ENCODE data around the gene MAP3K20. TPM values are rescaled to one million over a fixed set of nuclear protein-coding genes. Genes with fewer than 3 reads are reported as not detected.
"Not testable (repeated sequence)": the region's sequence is repeated elsewhere in the genome, so short reads cannot be mapped to it uniquely, and the experiment has no call there.

MAP3K20 gene
- total RNA-seq, 1 donor: 35.3 TPM

GRCh38 chr2:173272849-173273248 lies 197.2 kb downstream of the MAP3K20 start:
- no peak overlapping the region for H3K4me3 ChIP-seq (ENCODE audit: low read length)

GRCh38 chr2:173278794-173279526 lies 203.3 kb downstream of the MAP3K20 start:
- H3K4me3 ChIP-seq (ENCODE audit: low read length): no peak overlapping the region
- H3K4me1 ChIP-seq (ENCODE audit: insufficient read depth, low read length): no peaks in the 10 kb centered on the region
- peaks cover 3% of the 10 kb centered on the region for H3K27me3 ChIP-seq (ENCODE audit: insufficient read depth, low read length)
- no peaks in the 10 kb centered on the region for H3K9me3 ChIP-seq (ENCODE audit: low read depth, low read length)

More at GRCh38 chr2:173272849-173273248, 197.2 kb downstream of the MAP3K20 start:
- Histone ChIP-seq H3K4me1 (ENCODE audit: insufficient read depth, low read length) (no peaks in the 10 kb centered on the region), H3K27me3 (ENCODE audit: insufficient read depth, low read length) (peaks cover 3% of the 10 kb centered on the region), H3K9me3 (ENCODE audit: low read depth, low read length) (no peaks in the 10 kb centered on the region)

GRCh38 chr2:173279527-173279868 lies 203.9 kb downstream of the MAP3K20 start:
- H3K4me3 ChIP-seq (ENCODE audit: low read length): no peak overlapping the region
- H3K4me1 ChIP-seq (ENCODE audit: insufficient read depth, low read length): no peaks in the 10 kb centered on the region
- no peaks in the 10 kb centered on the region for H3K9me3 ChIP-seq (ENCODE audit: low read depth, low read length)
- H3K27me3 ChIP-seq (ENCODE audit: insufficient read depth, low read length): peaks cover 3% of the 10 kb centered on the region

- H3K27me3 ChIP-seq (ENCODE audit: insufficient read depth, low read length): peaks cover 3% of the 10 kb centered on the region
- H3K4me1 ChIP-seq (ENCODE audit: insufficient read depth, low read length): no peaks in the 10 kb centered on the region
- no peaks in the 10 kb centered on the region for H3K9me3 ChIP-seq (ENCODE audit: low read depth, low read length)
- no peak overlapping the region for H3K4me3 ChIP-seq (ENCODE audit: low read length)
These were observed 205.2 kb downstream of the MAP3K20 start for GRCh38 chr2:173280853-173281252.

- not testable (repeated sequence) for H3K4me1 ChIP-seq (ENCODE audit: insufficient read depth, low read length); H3K27me3 ChIP-seq (ENCODE audit: insufficient read depth, low read length); H3K4me3 ChIP-seq (ENCODE audit: low read length); H3K9me3 ChIP-seq (ENCODE audit: low read depth, low read length)
These were observed 206.3 kb downstream of the MAP3K20 start for GRCh38 chr2:173281898-173282297.

- Histone ChIP-seq H3K9me3 (ENCODE audit: low read depth, low read length) (no peaks in the 10 kb centered on the region), H3K4me3 (ENCODE audit: low read length) (no peak overlapping the region), H3K4me1 (ENCODE audit: insufficient read depth, low read length) (no peaks in the 10 kb centered on the region), H3K27me3 (ENCODE audit: insufficient read depth, low read length) (peaks cover 3% of the 10 kb centered on the region)
These were observed 207.3 kb downstream of the MAP3K20 start for GRCh38 chr2:173282795-173283545.

GRCh38 chr2:173286153-173286809 lies 210.6 kb downstream of the MAP3K20 start:
- H3K4me3 ChIP-seq (ENCODE audit: low read length): no peak overlapping the region
- no peaks in the 10 kb centered on the region for H3K4me1 ChIP-seq (ENCODE audit: insufficient read depth, low read length)
- no peaks in the 10 kb centered on the region for H3K9me3 ChIP-seq (ENCODE audit: low read depth, low read length)
- H3K27me3 ChIP-seq (ENCODE audit: insufficient read depth, low read length): no peaks in the 10 kb centered on the region

- Histone ChIP-seq H3K9me3 (ENCODE audit: low read depth, low read length) (no peaks in the 10 kb centered on the region), H3K27me3 (ENCODE audit: insufficient read depth, low read length) (no peaks in the 10 kb centered on the region), H3K4me3 (ENCODE audit: low read length) (no peak overlapping the region), H3K4me1 (ENCODE audit: insufficient read depth, low read length) (no peaks in the 10 kb centered on the region)
These were observed 211.9 kb downstream of the MAP3K20 start for GRCh38 chr2:173287594-173287993.

GRCh38 chr2:173288561-173288960 lies 212.9 kb downstream of the MAP3K20 start:
- Histone ChIP-seq H3K27me3 (ENCODE audit: insufficient read depth, low read length) (no peaks in the 10 kb centered on the region), H3K9me3 (ENCODE audit: low read depth, low read length) (no peaks in the 10 kb centered on the region), H3K4me3 (ENCODE audit: low read length) (no peak overlapping the region), H3K4me1 (ENCODE audit: insufficient read depth, low read length) (no peaks in the 10 kb centered on the region)

- Histone ChIP-seq H3K27me3 (ENCODE audit: insufficient read depth, low read length) (no peaks in the 10 kb centered on the region), H3K4me1 (ENCODE audit: insufficient read depth, low read length) (no peaks in the 10 kb centered on the region), H3K4me3 (ENCODE audit: low read length) (no peak overlapping the region), H3K9me3 (ENCODE audit: low read depth, low read length) (no peaks in the 10 kb centered on the region)
These were observed 214.4 kb downstream of the MAP3K20 start for GRCh38 chr2:173290046-173290445.

GRCh38 chr2:173290518-173290917 lies 214.9 kb downstream of the MAP3K20 start:
- Histone ChIP-seq H3K4me1 (ENCODE audit: insufficient read depth, low read length) (no peaks in the 10 kb centered on the region), H3K4me3 (ENCODE audit: low read length) (no peak overlapping the region), H3K27me3 (ENCODE audit: insufficient read depth, low read length) (no peaks in the 10 kb centered on the region), H3K9me3 (ENCODE audit: low read depth, low read length) (no peaks in the 10 kb centered on the region)

- Histone ChIP-seq H3K4me1 (ENCODE audit: insufficient read depth, low read length) (no peaks in the 10 kb centered on the region), H3K27me3 (ENCODE audit: insufficient read depth, low read length) (no peaks in the 10 kb centered on the region), H3K9me3 (ENCODE audit: low read depth, low read length) (no peaks in the 10 kb centered on the region), H3K4me3 (ENCODE audit: low read length) (no peak overlapping the region)
These were observed 215.8 kb downstream of the MAP3K20 start for GRCh38 chr2:173291412-173291811.

GRCh38 chr2:173296235-173296634 lies 220.6 kb downstream of the MAP3K20 start:
- Histone ChIP-seq H3K9me3 (ENCODE audit: low read depth, low read length) (no peaks in the 10 kb centered on the region), H3K4me1 (ENCODE audit: insufficient read depth, low read length) (no peaks in the 10 kb centered on the region), H3K4me3 (ENCODE audit: low read length) (no peak overlapping the region), H3K27me3 (ENCODE audit: insufficient read depth, low read length) (no peaks in the 10 kb centered on the region)

- H3K9me3 ChIP-seq (ENCODE audit: low read depth, low read length): no peaks in the 10 kb centered on the region
- no peaks in the 10 kb centered on the region for H3K4me1 ChIP-seq (ENCODE audit: insufficient read depth, low read length)
- H3K27me3 ChIP-seq (ENCODE audit: insufficient read depth, low read length): no peaks in the 10 kb centered on the region
- no peak overlapping the region for H3K4me3 ChIP-seq (ENCODE audit: low read length)
These were observed 223.0 kb downstream of the MAP3K20 start for GRCh38 chr2:173298536-173299097.

GRCh38 chr2:173299764-173300163 lies 224.1 kb downstream of the MAP3K20 start:
- H3K4me1 ChIP-seq (ENCODE audit: insufficient read depth, low read length): no peaks in the 10 kb centered on the region
- no peaks in the 10 kb centered on the region for H3K27me3 ChIP-seq (ENCODE audit: insufficient read depth, low read length)
- no peak overlapping the region for H3K4me3 ChIP-seq (ENCODE audit: low read length)
- H3K9me3 ChIP-seq (ENCODE audit: low read depth, low read length): no peaks in the 10 kb centered on the region
